MM.1S (cell line): ENCODE results near the gene FLVCR1.

ENCODE experiments used
- DNase-seq: peaks from one replicate; pipeline ENCODE4 v3.0.0-alpha.2; 2015
- H2AFZ ChIP-seq: fragments of 300-600 bp; sonication (generic); 2 replicates; pipeline ENCODE4 v1.6.0; 2016; ENCODE audit warnings: antibody characterized with exemption, low read length
- H3F3A ChIP-seq: fragments of 300-600 bp; sonication (generic); 2 replicates; pipeline ENCODE4 v1.6.1; 2016; ENCODE audit warnings: mild to moderate bottlenecking, antibody characterized with exemption, low read length, moderate library complexity, mixed read lengths; ENCODE audit not compliant: insufficient read depth
- H3K27ac ChIP-seq: fragments of 300-600 bp; sonication (generic); 2 replicates; pipeline ENCODE4 v1.5.1; 2016; ENCODE audit warnings: mild to moderate bottlenecking, low read length
- H3K27me3 ChIP-seq: fragments of 300-600 bp; sonication (generic); replicated peaks from 2 replicates; pipeline ENCODE4 v1.6.0; 2016; ENCODE audit warnings: low read length; ENCODE audit not compliant: insufficient read depth
- H3K36me3 ChIP-seq: fragments of 300-600 bp; sonication (generic); replicated peaks from 2 replicates; pipeline ENCODE4 v1.6.1; 2016; ENCODE audit warnings: mild to moderate bottlenecking, low read length, mixed read lengths; ENCODE audit not compliant: insufficient read depth
- H3K4me1 ChIP-seq: fragments of 300-600 bp; sonication (generic); 2 replicates; pipeline ENCODE4 v1.6.1; 2016; ENCODE audit warnings: low read length, mixed read lengths
- H3K4me2 ChIP-seq: fragments of 300-600 bp; sonication (generic); 2 replicates; pipeline ENCODE4 v1.6.0; 2016; ENCODE audit warnings: low read depth, low read length
- H3K4me3 ChIP-seq: fragments of 300-600 bp; sonication (generic); 2 replicates; pipeline ENCODE4 v1.5.1; 2016; ENCODE audit warnings: low read length, mixed read lengths
- H3K79me2 ChIP-seq: fragments of 300-600 bp; sonication (generic); 2 replicates; pipeline ENCODE4 v1.6.1; 2016; ENCODE audit warnings: mixed run types, low read length, mixed read lengths
- H3K9ac ChIP-seq: fragments of 300-600 bp; sonication (generic); 2 replicates; pipeline ENCODE4 v1.6.1; 2016; ENCODE audit warnings: low read length, mixed read lengths
- H3K9me2 ChIP-seq: fragments of 300-600 bp; sonication (generic); replicated peaks from 2 replicates; pipeline ENCODE4 v1.6.1; 2016; ENCODE audit warnings: mild to moderate bottlenecking, low read length, mixed read lengths; ENCODE audit not compliant: insufficient read depth
- H3K9me3 ChIP-seq: fragments of 300-600 bp; sonication (generic); replicated peaks from 2 replicates; pipeline ENCODE4 v1.6.1; 2016; ENCODE audit warnings: mild to moderate bottlenecking, low read length, mixed read lengths; ENCODE audit not compliant: insufficient read depth
- H4K20me1 ChIP-seq: fragments of 300-600 bp; sonication (generic); 2 replicates; pipeline ENCODE4 v1.6.1; 2016; ENCODE audit warnings: mild to moderate bottlenecking, low read length, moderate library complexity, mixed read lengths; ENCODE audit not compliant: insufficient read depth
- CTCF ChIP-seq: fragments of 300-600 bp; sonication (generic); IDR thresholded peaks from 2 replicates; pipeline ENCODE4 v1.5.1; 2016; ENCODE audit warnings: antibody characterized with exemption, low read length, mixed read lengths
- EZH2 ChIP-seq: fragments of 300-600 bp; sonication (generic); optimal IDR thresholded peaks from 2 replicates; pipeline ENCODE3; 2017; ENCODE audit warnings: low read depth, mild to moderate bottlenecking, antibody characterized with exemption, low read length, mixed read lengths
- EZH2phosphoT487 ChIP-seq: fragments of 300-600 bp; sonication (generic); IDR thresholded peaks from 2 replicates; pipeline ENCODE4 v1.6.1; 2018; ENCODE audit warnings: antibody characterized with exemption, low read length

The FLVCR1 gene

GRCh38 chr1:212917858-212918257 lies 59.8 kb downstream of the FLVCR1 start:
- no peak overlapping the region for H3K27ac ChIP-seq
- H3K79me2 ChIP-seq, result no peaks in the 10 kb centered on the region
- TF ChIP-seq CTCF (no peak), EZH2phosphoT487 (no peak)
- peaks cover 12% of the 10 kb centered on the region for H3K4me1 ChIP-seq
- H3F3A ChIP-seq, result no peaks in the 10 kb centered on the region
- no peak overlapping the region for H2AFZ ChIP-seq
- no peak overlapping the region for H3K4me3 ChIP-seq
- no peaks in the 10 kb centered on the region for H3K9me2 ChIP-seq
- no peak overlapping the region for H3K4me2 ChIP-seq
- H3K9me3 ChIP-seq, result no peaks in the 10 kb centered on the region
- DNase-seq, result no peak
- no peak overlapping the region for H3K9ac ChIP-seq
- no peaks in the 10 kb centered on the region for H3K36me3 ChIP-seq
- H4K20me1 ChIP-seq, result no peaks in the 10 kb centered on the region
- no peaks in the 10 kb centered on the region for H3K27me3 ChIP-seq

- H3K9me2 ChIP-seq, result no peaks in the 10 kb centered on the region
- H3K4me3 ChIP-seq, result no peak overlapping the region
- no peak for TF ChIP-seq EZH2
- no peak for TF ChIP-seq EZH2phosphoT487
- no peak for TF ChIP-seq CTCF
- no peaks in the 10 kb centered on the region for H4K20me1 ChIP-seq
- no peaks in the 10 kb centered on the region for H3K79me2 ChIP-seq
- H3K4me1 ChIP-seq, result peaks cover 12% of the 10 kb centered on the region
- no peak overlapping the region for H3K27ac ChIP-seq
- no peak overlapping the region for H3K9ac ChIP-seq
- no peaks in the 10 kb centered on the region for H3K27me3 ChIP-seq
- no peak for DNase-seq
- no peak overlapping the region for H2AFZ ChIP-seq
- H3F3A ChIP-seq, result no peaks in the 10 kb centered on the region
- H3K4me2 ChIP-seq, result no peak overlapping the region
- no peaks in the 10 kb centered on the region for H3K9me3 ChIP-seq
- no peaks in the 10 kb centered on the region for H3K36me3 ChIP-seq
These were observed 60.7 kb downstream of the FLVCR1 start for GRCh38 chr1:212918824-212919223.

GRCh38 chr1:212920246-212920645 lies 62.2 kb downstream of the FLVCR1 start:
- Histone ChIP-seq H3F3A (no peaks in the 10 kb centered on the region), H3K4me2 (peak overlapping the region; percentile 38), H3K9ac (no peak overlapping the region), H3K9me3 (no peaks in the 10 kb centered on the region), H3K36me3 (no peaks in the 10 kb centered on the region), H3K4me1 (peaks cover 12% of the 10 kb centered on the region), H3K9me2 (no peaks in the 10 kb centered on the region), H3K27me3 (no peaks in the 10 kb centered on the region), H2AFZ (peak overlapping the region; percentile 43), H3K4me3 (no peak overlapping the region), H4K20me1 (no peaks in the 10 kb centered on the region), H3K79me2 (no peaks in the 10 kb centered on the region), H3K27ac (no peak overlapping the region)
- DNase-seq, result peak; percentile 30
- TF ChIP-seq EZH2, result no peak
- TF ChIP-seq EZH2phosphoT487, result no peak
- TF ChIP-seq CTCF, result no peak

- TF ChIP-seq EZH2phosphoT487 (no peak), CTCF (peak; percentile 48), EZH2 (no peak)
- peaks cover 12% of the 10 kb centered on the region for H3K4me1 ChIP-seq
- no peaks in the 10 kb centered on the region for H3K36me3 ChIP-seq
- no peak overlapping the region for H2AFZ ChIP-seq
- no peaks in the 10 kb centered on the region for H3K9me2 ChIP-seq
- H3K79me2 ChIP-seq, result no peaks in the 10 kb centered on the region
- no peaks in the 10 kb centered on the region for H3K9me3 ChIP-seq
- no peak overlapping the region for H3K4me3 ChIP-seq
- H3K4me2 ChIP-seq, result no peak overlapping the region
- H3F3A ChIP-seq, result no peaks in the 10 kb centered on the region
- DNase-seq, result no peak
- H3K27ac ChIP-seq, result no peak overlapping the region
- H4K20me1 ChIP-seq, result no peaks in the 10 kb centered on the region
- H3K9ac ChIP-seq, result no peak overlapping the region
- H3K27me3 ChIP-seq, result no peaks in the 10 kb centered on the region
These were observed 62.8 kb downstream of the FLVCR1 start for GRCh38 chr1:212920896-212921295.
